Tibial nerve (tissue), 4 donors: ENCODE data around the gene HAUS5. TPM values are rescaled to one million over a fixed set of nuclear protein-coding genes. Genes with fewer than 3 reads are reported as not detected.

Experiments used
- DNase-seq, 2 donors: peaks; one replicate each; pipeline ENCODE4 v3.0.0-alpha.2; 2019; ENCODE audit warnings: low spot score in 2 of 2
- H3K27ac ChIP-seq, 4 donors: fragments of 200-600 bp; sonication (generic) in 3 of 4; one replicate each; pipeline ENCODE4 v1.5.1; 2017 to 2019; ENCODE audit warnings: mild to moderate bottlenecking in 1 of 4
- H3K27me3 ChIP-seq, 2 donors: fragments of 200-600 bp; sonication (generic) in 1 of 2; one replicate each; pipeline versions ENCODE4 v1.5.1 to v1.6.0; 2017 to 2019
- H3K36me3 ChIP-seq, 3 donors: fragments of 200-600 bp; sonication (generic); one replicate each; pipeline ENCODE4 v1.5.1; 2018 to 2019
- H3K4me1 ChIP-seq, 4 donors: fragments of 200-600 bp; sonication (generic) in 3 of 4; one replicate each; pipeline ENCODE4 v1.5.1; 2017 to 2019
- H3K4me3 ChIP-seq, 4 donors: fragments of 200-600 bp; sonication (generic) in 3 of 4; one replicate each; pipeline ENCODE4 v1.5.1; 2017 to 2019; ENCODE audit warnings: mild to moderate bottlenecking in 1 of 4, moderate library complexity in 1 of 4
- H3K9me3 ChIP-seq, 4 donors: fragments of 200-600 bp; sonication (generic) in 3 of 4; one replicate each; pipeline ENCODE4 v1.5.1; 2017 to 2019
- CTCF ChIP-seq, 5 experiments: fragments of 200-600 bp in 3 of 5; fragments of 450-650 bp in 2 of 5; sonication (generic) in 3 of 5; IDR thresholded peaks; one replicate each; pipeline ENCODE4 v1.5.1; 2016 to 2019; ENCODE audit warnings: antibody characterized with exemption in 5 of 5, mild to moderate bottlenecking in 3 of 5, moderate library complexity in 2 of 5
- EP300 ChIP-seq, 2 donors: sonication (generic); formaldehyde crosslinking; IDR thresholded peaks; one replicate each; pipeline ENCODE4 v1.6.1; 2017; ENCODE audit warnings: antibody characterized with exemption in 2 of 2, mild to moderate bottlenecking in 1 of 2
- POLR2A ChIP-seq, 2 donors: fragments of 450-650 bp; IDR thresholded peaks; one replicate each; pipeline ENCODE4 v1.6.1; 2017; ENCODE audit warnings: antibody characterized with exemption in 2 of 2, mild to moderate bottlenecking in 2 of 2, moderate library complexity in 2 of 2
- WGBS, 2 donors: methylation state at CpG; one replicate each; pipeline ENCODE4 v1.1.5; 2018; 5-methylcytosine and 5-hydroxymethylcytosine counted together
- total RNA-seq, 4 donors: library from RNA; depleted of rRNA; stranded (reverse); fragments of >200 nt; gene quantifications; one replicate each; pipeline ENCODE4 v1.1.0, GENCODE V29; 2016

The HAUS5 gene
- total RNA-seq, 4 donors from 2014 or later = 9.8 to 17.1 (median 11.0) TPM

GRCh38 chr19:35633727-35634440 lies 21.3 kb downstream of the HAUS5 start:
- H3K27ac ChIP-seq = no peak overlapping the region
- H3K36me3 ChIP-seq = peaks cover 2 to 84% (median 48%) of the 10 kb centered on the region in 3 donors
- WGBS, 2 donors = 83 to 88% methylated on average over 20 to 29 of the region's 29 CpGs
- H3K4me1 ChIP-seq = peaks cover 0 to 21% (median 7%) of the 10 kb centered on the region in 4 donors
- TF ChIP-seq EP300 (IDR thresholded peaks at IDR 0.05) (no peak), POLR2A (IDR thresholded peaks at IDR 0.05) (no peak), CTCF (IDR thresholded peaks at IDR 0.05) (no peak)
- H3K27me3 ChIP-seq = no peaks in the 10 kb centered on the region
- no peak for DNase-seq
- no peaks in the 10 kb centered on the region for H3K9me3 ChIP-seq
- H3K4me3 ChIP-seq = no peak overlapping the region

- WGBS, 2 donors = 92 to 93% methylated on average over 3 of the region's 3 CpGs
- Histone ChIP-seq H3K4me1 (peaks cover 0 to 6% (median 1%) of the 10 kb centered on the region in 4 donors), H3K4me3 (no peak overlapping the region), H3K36me3 (peaks cover 2 to 69% (median 40%) of the 10 kb centered on the region in 3 donors), H3K9me3 (no peaks in the 10 kb centered on the region), H3K27ac (no peak overlapping the region), H3K27me3 (no peaks in the 10 kb centered on the region)
- TF ChIP-seq CTCF (IDR thresholded peaks at IDR 0.05) (no peak), EP300 (IDR thresholded peaks at IDR 0.05) (no peak), POLR2A (IDR thresholded peaks at IDR 0.05) (no peak)
- no peak for DNase-seq
Measured at GRCh38 chr19:35636651-35637050, 24.1 kb downstream of the HAUS5 start.

- no peak overlapping the region for H3K27ac ChIP-seq
- H3K27me3 ChIP-seq = no peaks in the 10 kb centered on the region
- H3K36me3 ChIP-seq = peaks cover 2 to 64% (median 35%) of the 10 kb centered on the region in 3 donors
- WGBS, 2 donors = 91 to 92% methylated on average over 15 to 25 of the region's 25 CpGs
- no peak for DNase-seq
- H3K4me3 ChIP-seq = no peak overlapping the region
- H3K4me1 ChIP-seq = peaks cover 0 to 11% (median 3%) of the 10 kb centered on the region in 4 donors
- no peaks in the 10 kb centered on the region for H3K9me3 ChIP-seq
- TF ChIP-seq CTCF (IDR thresholded peaks at IDR 0.05) (no peak), POLR2A (IDR thresholded peaks at IDR 0.05) (no peak), EP300 (IDR thresholded peaks at IDR 0.05) (no peak)
Measured at GRCh38 chr19:35637165-35637564, 24.6 kb downstream of the HAUS5 start.

GRCh38 chr19:35639321-35639639 lies 26.7 kb downstream of the HAUS5 start:
- peaks cover 2 to 43% (median 18%) of the 10 kb centered on the region in 3 donors for H3K36me3 ChIP-seq
- no peak overlapping the region for H3K27ac ChIP-seq
- no peak for DNase-seq
- H3K4me3 ChIP-seq = no peak overlapping the region
- H3K27me3 ChIP-seq = no peaks in the 10 kb centered on the region
- H3K4me1 ChIP-seq = peaks cover 0 to 29% (median 8%) of the 10 kb centered on the region in 4 donors
- no peaks in the 10 kb centered on the region for H3K9me3 ChIP-seq
- no peak for TF ChIP-seq CTCF (IDR thresholded peaks at IDR 0.05)
- TF ChIP-seq EP300 (IDR thresholded peaks at IDR 0.05) = no peak
- WGBS, 2 donors = 44 to 46% methylated on average over 6 of the region's 6 CpGs

GRCh38 chr19:35639863-35640262 lies 27.3 kb downstream of the HAUS5 start:
- 89 to 91% methylated on average over 8 of the region's 8 CpGs for whole genome bisulfite sequencing, 2 donors
- Histone ChIP-seq H3K27me3 (no peaks in the 10 kb centered on the region), H3K9me3 (no peaks in the 10 kb centered on the region), H3K4me1 (peaks cover 0 to 31% (median 8%) of the 10 kb centered on the region in 4 donors), H3K36me3 (peaks cover 2 to 37% (median 16%) of the 10 kb centered on the region in 3 donors), H3K27ac (no peak overlapping the region), H3K4me3 (no peak overlapping the region)
- no peak for DNase-seq
- TF ChIP-seq EP300 (IDR thresholded peaks at IDR 0.05) = no peak
- TF ChIP-seq POLR2A (IDR thresholded peaks at IDR 0.05) = no peak
- no peak for TF ChIP-seq CTCF (IDR thresholded peaks at IDR 0.05)
